ENCODE measurements around the gene CCDC40.

Gene CCDC40

GRCh38 chr17:80000981-80001775, 35.3 kb upstream of the CCDC40 start:
- no peak for FAIRE-seq

- no peak for FAIRE-seq
Observed at GRCh38 chr17:80002070-80002641, 34.3 kb upstream of the CCDC40 start.

- no peak for FAIRE-seq
Observed at GRCh38 chr17:80002690-80003490, 33.6 kb upstream of the CCDC40 start.

- no peak for FAIRE-seq
Observed at GRCh38 chr17:80003969-80004368, 32.5 kb upstream of the CCDC40 start.

- FAIRE-seq: no peak
Observed at GRCh38 chr17:80005360-80006338, 30.8 kb upstream of the CCDC40 start.

- no peak for FAIRE-seq
Observed at GRCh38 chr17:80006339-80006720, 30.1 kb upstream of the CCDC40 start.

- no peak for FAIRE-seq
Observed at GRCh38 chr17:80006811-80007752, 29.4 kb upstream of the CCDC40 start.

GRCh38 chr17:80007939-80008338, 28.5 kb upstream of the CCDC40 start:
- FAIRE-seq: no peak

GRCh38 chr17:80008383-80008840, 28.0 kb upstream of the CCDC40 start:
- no peak for FAIRE-seq

GRCh38 chr17:80008848-80009247, 27.6 kb upstream of the CCDC40 start:
- FAIRE-seq: no peak

GRCh38 chr17:80009391-80010282, 26.8 kb upstream of the CCDC40 start:
- FAIRE-seq: no peak

- no peak for FAIRE-seq
Observed at GRCh38 chr17:80010283-80010858, 26.1 kb upstream of the CCDC40 start.

- no peak for FAIRE-seq
Observed at GRCh38 chr17:80011989-80012555, 24.4 kb upstream of the CCDC40 start.

GRCh38 chr17:80012765-80013741, 23.4 kb upstream of the CCDC40 start:
- FAIRE-seq: no peak

GRCh38 chr17:80017226-80018010, 19.0 kb upstream of the CCDC40 start:
- FAIRE-seq: no peak

- no peak for FAIRE-seq
Observed at GRCh38 chr17:80018917-80019651, 17.4 kb upstream of the CCDC40 start.

- FAIRE-seq: no peak
Observed at GRCh38 chr17:80021600-80021999, 14.8 kb upstream of the CCDC40 start.

Measured in A204.1 (cell line).